ENCODE results near the gene FAM89A.

DNA sequence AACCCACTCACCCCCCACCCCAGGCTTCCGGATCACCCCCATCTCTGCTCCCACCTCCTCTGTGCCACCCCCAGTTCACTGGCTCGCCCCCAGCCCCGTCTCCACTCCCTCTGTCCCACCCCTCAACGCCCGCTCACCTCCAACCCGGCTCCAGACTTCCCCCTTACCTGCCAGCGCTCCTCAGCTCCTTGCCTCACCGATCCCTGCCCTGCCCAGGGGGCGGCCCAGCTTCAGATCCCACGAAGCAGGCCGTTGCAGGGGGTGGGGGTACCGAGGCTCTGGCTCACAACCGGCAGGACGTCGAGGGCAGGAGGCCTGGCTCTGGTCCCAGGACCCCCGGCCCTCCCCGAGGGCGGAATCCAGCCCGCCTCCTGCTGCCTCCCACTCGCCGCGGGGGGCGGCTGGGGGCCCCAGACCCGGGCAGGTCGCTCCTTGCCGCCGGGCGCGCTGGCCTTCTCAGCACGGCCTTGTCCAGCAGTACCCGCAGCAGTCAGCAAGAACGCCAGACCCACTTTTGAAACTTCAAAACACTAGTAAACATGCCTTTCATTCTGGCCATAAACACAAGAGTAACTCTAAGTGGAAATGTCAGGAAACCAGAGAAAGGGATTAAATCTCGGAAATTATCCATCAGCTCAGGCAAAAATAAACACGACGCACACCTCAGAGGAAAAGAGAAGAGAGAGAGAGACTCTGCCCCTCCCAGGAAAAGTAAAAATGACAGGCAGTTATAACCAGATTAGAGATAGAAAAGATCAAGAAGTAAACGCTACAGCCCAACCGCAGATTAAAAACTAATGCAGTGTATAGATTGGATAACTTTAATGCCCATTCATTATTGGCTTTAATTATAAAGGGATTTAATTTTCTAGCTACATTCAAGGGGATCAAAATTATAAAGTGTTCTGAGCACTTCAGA is 1.0 kb upstream of the FAM89A start:
- TF ChIP-seq MXI1 (IDR thresholded peaks at IDR 0.05; ENCODE audit: low read depth, low read length) (no peak), POLR2AphosphoS5 (IDR thresholded peaks at IDR 0.05; ENCODE audit: low read depth, low read length) (no peak), GATA2 (CRISPR knock-in tag; IDR thresholded peaks at IDR 0.05) (no peak), EP300 (IDR thresholded peaks at IDR 0.05; ENCODE audit: borderline replicate concordance in 1 of 2, low read depth in 1 of 2, low read length in 1 of 2) (no peak)
- TF ChIP-seq, protein P1, sequence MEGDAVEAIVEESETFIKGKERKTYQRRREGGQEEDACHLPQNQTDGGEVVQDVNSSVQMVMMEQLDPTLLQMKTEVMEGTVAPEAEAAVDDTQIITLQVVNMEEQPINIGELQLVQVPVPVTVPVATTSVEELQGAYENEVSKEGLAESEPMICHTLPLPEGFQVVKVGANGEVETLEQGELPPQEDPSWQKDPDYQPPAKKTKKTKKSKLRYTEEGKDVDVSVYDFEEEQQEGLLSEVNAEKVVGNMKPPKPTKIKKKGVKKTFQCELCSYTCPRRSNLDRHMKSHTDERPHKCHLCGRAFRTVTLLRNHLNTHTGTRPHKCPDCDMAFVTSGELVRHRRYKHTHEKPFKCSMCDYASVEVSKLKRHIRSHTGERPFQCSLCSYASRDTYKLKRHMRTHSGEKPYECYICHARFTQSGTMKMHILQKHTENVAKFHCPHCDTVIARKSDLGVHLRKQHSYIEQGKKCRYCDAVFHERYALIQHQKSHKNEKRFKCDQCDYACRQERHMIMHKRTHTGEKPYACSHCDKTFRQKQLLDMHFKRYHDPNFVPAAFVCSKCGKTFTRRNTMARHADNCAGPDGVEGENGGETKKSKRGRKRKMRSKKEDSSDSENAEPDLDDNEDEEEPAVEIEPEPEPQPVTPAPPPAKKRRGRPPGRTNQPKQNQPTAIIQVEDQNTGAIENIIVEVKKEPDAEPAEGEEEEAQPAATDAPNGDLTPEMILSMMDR (IDR thresholded peaks at IDR 0.05), result no peak
- TF ChIP-seq, protein P2, sequence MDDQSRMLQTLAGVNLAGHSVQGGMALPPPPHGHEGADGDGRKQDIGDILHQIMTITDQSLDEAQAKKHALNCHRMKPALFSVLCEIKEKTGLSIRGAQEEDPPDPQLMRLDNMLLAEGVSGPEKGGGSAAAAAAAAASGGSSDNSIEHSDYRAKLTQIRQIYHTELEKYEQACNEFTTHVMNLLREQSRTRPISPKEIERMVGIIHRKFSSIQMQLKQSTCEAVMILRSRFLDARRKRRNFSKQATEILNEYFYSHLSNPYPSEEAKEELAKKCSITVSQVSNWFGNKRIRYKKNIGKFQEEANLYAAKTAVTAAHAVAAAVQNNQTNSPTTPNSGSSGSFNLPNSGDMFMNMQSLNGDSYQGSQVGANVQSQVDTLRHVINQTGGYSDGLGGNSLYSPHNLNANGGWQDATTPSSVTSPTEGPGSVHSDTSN (IDR thresholded peaks at IDR 0.05), result no peak
